ENCODE measurements around the gene RILP.

RILP gene

GRCh38 chr17:1648173-1648962 lies 1.3 kb downstream of the RILP start:
- DNase-seq: peak in 1 of 3 experiments; percentile 27

DNA sequence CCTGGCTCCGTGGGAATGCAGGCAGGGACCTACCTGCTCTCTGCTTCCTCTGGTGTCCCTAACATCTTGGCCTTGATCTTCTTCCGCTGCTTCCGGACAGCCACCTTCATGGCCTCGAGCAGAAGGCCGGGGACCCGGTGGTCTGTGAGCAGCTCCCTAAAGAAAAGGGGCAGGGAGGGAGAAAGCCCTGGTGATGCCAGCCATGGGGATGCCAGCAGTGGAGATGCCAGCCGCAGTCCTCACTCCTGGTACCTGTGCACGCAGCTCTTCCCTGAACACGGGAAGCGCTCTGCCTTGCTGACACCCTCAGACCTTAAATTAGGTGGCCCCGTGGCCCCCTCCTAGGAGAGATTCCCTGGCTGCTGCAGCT lies 1.9 kb downstream of the RILP start:
- DNase-seq: no peak

DNA sequence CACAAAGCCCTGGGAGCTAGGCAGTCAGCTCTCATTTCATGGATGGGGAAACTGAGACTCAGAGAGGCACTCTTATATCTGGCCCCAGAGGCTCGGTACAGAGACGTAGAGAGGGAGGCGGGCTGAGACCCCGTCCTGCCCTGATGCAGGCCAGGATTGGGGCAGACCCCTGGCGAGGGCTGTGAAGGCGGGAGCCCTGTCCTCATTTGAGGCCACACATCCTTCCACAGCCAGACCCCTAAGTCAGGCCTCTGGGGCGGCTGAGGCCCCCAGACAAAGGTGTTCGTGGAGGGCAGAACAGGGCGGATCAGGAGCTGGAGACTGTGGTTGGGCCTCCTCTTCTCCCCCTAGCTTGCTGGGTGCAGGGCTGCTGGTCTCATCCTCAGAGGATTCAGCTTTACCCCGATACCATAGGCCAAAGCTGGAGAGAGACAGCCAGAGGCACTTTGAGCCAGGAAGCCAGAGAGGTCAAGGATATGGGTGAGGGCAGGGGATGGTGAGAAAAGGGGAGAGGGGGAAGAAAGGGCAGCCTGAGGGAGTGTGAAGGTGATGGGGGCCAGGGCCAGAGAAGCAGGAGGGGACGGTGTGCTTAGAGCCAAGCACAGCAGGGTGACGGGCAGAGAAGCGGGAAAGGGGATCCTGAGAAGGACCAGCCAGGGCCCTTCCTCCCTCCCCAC lies 3.3 kb downstream of the RILP start:
- no peak for DNase-seq

GRCh38 chr17:1645207-1646171 lies 4.2 kb downstream of the RILP start, which contains the start of gene SCARF1:
TSS of gene SCARF1 (minus strand) at chr17:1645732. CDS start at chr17:1645697, 35 bp downstream.
- DNase-seq: no peak

GRCh38 chr17:1644493-1645206 lies 5.0 kb downstream of the RILP start:
- DNase-seq: no peak

GRCh38 chr17:1643999-1644492 lies 5.6 kb downstream of the RILP start:
- peak in 1 of 3 experiments; percentile 5 for DNase-seq

GRCh38 chr17:1643293-1643998 lies 6.2 kb downstream of the RILP start:
- DNase-seq: peak; percentile 55 to 68 (median 58)

DNA sequence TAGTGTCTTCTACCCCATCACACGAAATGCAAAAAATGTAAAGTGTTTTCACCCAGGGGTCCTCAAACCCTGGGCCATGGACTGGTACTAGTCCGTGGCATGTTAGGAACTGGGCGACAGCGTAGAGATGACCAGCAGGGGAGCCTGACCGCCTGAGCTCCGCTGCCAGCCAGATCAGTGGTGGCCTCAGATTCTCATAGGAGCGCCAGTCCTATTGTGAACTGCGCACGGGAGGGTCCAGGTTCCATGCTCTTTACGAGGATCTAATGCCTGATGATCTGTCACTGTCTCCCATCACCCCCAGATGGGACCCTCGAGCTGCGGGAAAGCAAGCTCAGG lies 8.6 kb downstream of the RILP start:
- no peak for DNase-seq

GRCh38 chr17:1640329-1641064 lies 9.2 kb downstream of the RILP start:
- peak in 1 of 3 experiments; percentile 1 for DNase-seq

- DNase-seq: peak in 2 of 3 experiments; percentile 59 to 80
Observed at GRCh38 chr17:1639549-1640180, 10.0 kb downstream of the RILP start.

DNA sequence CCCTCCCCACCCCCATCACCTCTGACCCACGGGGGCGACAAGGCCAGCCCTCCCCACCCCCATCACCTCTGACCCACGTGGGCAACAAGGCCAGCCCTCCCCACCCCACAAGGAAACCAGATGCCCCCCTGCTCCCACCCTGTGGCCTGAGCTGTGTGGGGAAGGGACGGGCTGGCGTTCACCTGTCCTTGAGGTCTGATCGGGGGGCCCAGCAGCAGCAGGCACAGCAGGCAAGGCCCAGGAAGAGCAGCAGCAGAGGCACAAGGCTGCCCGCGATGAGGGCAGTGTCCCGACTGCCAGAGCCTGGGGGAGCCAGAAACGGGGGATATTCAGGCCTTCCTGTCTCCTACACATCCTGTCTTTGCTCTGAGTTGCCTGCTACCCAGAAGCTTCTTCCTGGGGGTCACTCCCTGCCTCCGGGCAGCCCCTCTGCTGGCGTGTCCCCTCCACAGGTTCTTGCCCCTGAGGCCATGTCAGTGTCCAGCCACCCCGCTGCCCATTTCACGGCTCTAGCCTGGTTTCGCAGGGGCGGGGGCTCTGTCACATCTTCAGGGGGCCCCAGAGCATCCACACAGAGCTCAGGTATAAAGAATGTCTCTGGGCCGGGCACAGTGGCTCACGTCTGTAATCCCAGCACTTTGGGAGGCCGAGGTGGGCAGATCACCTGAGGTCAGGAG lies 10.9 kb downstream of the RILP start:
- no peak for DNase-seq

DNA sequence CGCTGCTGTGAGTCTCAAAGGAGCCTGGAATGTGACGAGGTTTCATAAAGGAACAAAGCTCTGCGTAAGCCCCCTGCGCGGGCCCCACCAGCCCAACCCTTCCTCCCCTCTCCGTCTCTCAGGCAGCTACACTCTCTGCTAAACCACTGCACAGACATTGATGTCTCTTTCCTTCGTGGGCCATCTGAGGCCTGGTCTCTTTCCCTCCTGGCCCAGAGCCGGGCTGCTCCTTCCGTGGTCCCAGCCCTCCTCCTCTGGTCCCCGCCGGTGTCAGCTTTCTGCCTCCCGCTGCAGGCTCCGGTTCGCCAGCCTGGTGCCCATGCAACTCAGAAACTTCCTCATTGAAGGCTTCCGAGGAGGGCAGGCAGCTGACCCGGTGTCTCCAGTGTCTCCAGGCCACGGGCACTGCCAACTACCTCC lies 11.5 kb downstream of the RILP start:
- DNase-seq: no peak

DNA sequence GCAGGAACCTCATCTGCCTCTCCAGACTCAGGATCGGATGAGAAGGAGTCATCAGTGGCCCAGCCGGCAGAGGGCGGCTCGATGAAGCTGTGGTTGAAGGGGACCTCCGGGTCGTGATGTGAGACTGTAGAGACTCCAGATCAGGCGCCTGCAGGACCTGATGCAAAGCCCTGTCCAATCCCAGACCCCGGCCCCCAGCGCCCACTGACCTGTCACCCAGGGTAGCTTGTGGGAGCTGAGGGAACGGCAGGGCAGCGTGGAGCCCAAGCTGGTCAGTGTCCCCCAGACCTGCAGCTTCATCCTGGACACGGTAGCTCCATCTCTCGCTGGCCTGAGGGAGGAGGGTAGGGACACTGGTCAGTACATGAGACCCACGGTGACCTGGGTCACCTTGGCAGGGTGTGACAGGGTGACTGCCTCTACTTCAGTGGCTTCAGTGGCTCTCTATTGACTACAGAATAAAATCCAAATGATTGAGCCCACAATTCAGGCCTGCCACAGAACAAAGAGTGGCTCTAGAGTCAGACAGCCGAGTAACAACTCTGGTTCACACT lies 12.9 kb downstream of the RILP start:
- DNase-seq: no peak

DNA sequence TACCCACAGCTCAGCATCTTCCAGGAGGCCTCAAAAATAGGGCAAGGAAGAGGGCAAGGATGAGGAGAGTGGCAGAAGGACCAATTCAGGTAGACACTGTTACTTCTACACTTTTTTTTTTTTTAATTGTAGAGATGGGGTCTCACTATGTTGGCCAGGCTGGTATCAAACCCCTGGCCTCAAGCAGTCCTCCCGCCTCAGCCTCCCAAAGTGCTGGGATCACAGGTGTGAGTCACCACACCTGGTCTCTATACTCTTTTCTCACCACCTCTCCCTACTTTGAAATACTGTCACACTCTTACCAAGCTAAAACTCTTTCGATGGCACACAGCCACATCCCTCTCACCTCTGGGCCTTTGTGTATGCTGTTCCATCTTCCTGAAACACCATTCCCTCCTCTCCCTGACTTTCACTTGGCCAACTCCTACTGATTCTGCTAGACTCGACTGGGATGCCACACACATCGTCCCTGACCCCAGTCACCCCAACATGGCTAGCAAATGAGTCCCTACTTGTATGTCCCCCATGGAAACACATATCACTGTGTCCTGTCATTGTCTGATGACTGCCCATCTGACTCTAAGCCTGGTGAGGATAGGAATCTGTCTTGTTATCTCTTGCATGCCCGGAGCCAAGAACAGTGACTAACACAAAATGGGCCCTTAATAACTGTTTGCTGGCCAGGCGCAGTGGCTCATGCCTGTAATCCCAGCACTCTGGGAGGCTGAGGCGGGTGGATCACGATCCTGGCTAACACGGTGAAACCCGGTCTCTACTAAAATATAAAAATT lies 13.8 kb downstream of the RILP start:
- no peak for DNase-seq

- no peak for DNase-seq
Observed at GRCh38 chr17:1634841-1635650, 14.6 kb downstream of the RILP start.

- no peak for DNase-seq
Observed at GRCh38 chr17:1630662-1631061, 19.0 kb downstream of the RILP start.

- DNase-seq: peak in 1 of 3 experiments; percentile 36
Observed at GRCh38 chr17:1629504-1630310, 20.0 kb downstream of the RILP start.
